SK-N-SH (cell line): Measurements from ENCODE around the gene ZSWIM5. TPM values are rescaled to one million over a fixed set of nuclear protein-coding genes. Genes with fewer than 3 reads are reported as not detected.

Experiments
- CTCF ChIA-PET: fragments of 300-600, 350-600 bp; formaldehyde crosslinking; extraction: SDS; loops from one replicate; lab custom pipeline; 2021; lab: Yijun Ruan, JAX
- POLR2A ChIA-PET: fragments of 350-600 bp; sonication (Branson Sonifier 250); formaldehyde crosslinking; extraction: SDS; loops from one replicate; lab custom pipeline; 2020; ENCODE audit warnings: antibody characterized with exemption, inconsistent platforms; lab: Yijun Ruan, JAX
- DNase-seq: peaks from one replicate; pipeline ENCODE4 v3.0.0; 2012
- H2AFZ ChIP-seq: fragments of 200-600 bp; sonication (generic); 2 replicates; pipeline ENCODE4 v1.8.1; 2016; ENCODE audit warnings: antibody characterized with exemption, mild to moderate bottlenecking, low read depth
- H3F3A ChIP-seq: fragments of 200-600 bp; sonication (generic); replicated peaks from 2 replicates; pipeline ENCODE3; 2016; ENCODE audit warnings: antibody characterized with exemption, mild to moderate bottlenecking; ENCODE audit not compliant: insufficient read depth
- H3K27ac ChIP-seq, 2 experiments: fragments of 200-500 bp in 1 of 2; fragments of 200-600 bp in 1 of 2; sonication (Bioruptor generic) in 1 of 2; sonication (generic), shearing (Covaris generic) in 1 of 2; 2 replicates each; pipeline versions ENCODE4 v1.5.1 to v1.6.1; 2014 to 2016; ENCODE audit warnings: low read depth in 2 of 2, inconsistent platforms in 1 of 2, low read length in 1 of 2, mild to moderate bottlenecking in 1 of 2, mixed read lengths in 1 of 2
- H3K27me3 ChIP-seq: fragments of 200-600 bp; sonication (generic), shearing (Covaris generic); 2 replicates; pipeline ENCODE4 v1.6.1; 2016; ENCODE audit warnings: mixed run types; ENCODE audit not compliant: insufficient read depth
- H3K36me3 ChIP-seq, 2 experiments: fragments of 200-500 bp in 1 of 2; fragments of 200-600 bp in 1 of 2; sonication (Bioruptor generic) in 1 of 2; sonication (generic) in 1 of 2; replicated peaks in 1 of 2; 2 replicates each; pipeline versions ENCODE3 to v1.5.1; 2014 to 2016; ENCODE audit warnings: low read length in 1 of 2, mild to moderate bottlenecking in 1 of 2; ENCODE audit not compliant: insufficient read depth in 2 of 2, control insufficient read depth in 1 of 2
- H3K4me1 ChIP-seq, 2 experiments: fragments of 200-500 bp in 1 of 2; fragments of 200-600 bp in 1 of 2; sonication (Bioruptor generic) in 1 of 2; sonication (generic), shearing (Covaris generic) in 1 of 2; 2 replicates each; pipeline versions ENCODE4 v1.5.1 to v1.6.1; 2014 to 2016; ENCODE audit warnings: low read depth in 1 of 2, low read length in 1 of 2, mixed run types in 1 of 2; ENCODE audit not compliant: insufficient read depth in 2 of 2, control insufficient read depth in 1 of 2
- H3K4me2 ChIP-seq: fragments of 200-600 bp; sonication (generic), shearing (Covaris generic); 2 replicates; pipeline ENCODE4 v1.6.1; 2017; ENCODE audit warnings: mixed run types
- H3K4me3 ChIP-seq, 2 experiments: fragments of 200-500 bp in 1 of 2; fragments of 200-600 bp in 1 of 2; sonication (Bioruptor generic) in 1 of 2; sonication (generic), shearing (Covaris generic) in 1 of 2; 2 replicates each; pipeline versions ENCODE4 v1.5.1 to v1.8.1; 2014 to 2016; ENCODE audit warnings: low read depth in 2 of 2, inconsistent platforms in 1 of 2, low read length in 1 of 2, mild to moderate bottlenecking in 1 of 2, mixed read lengths in 1 of 2, moderate library complexity in 1 of 2
- H3K79me2 ChIP-seq: fragments of 200-600 bp; sonication (generic); 2 replicates; pipeline ENCODE4 v1.8.1; 2017; ENCODE audit warnings: mild to moderate bottlenecking; ENCODE audit not compliant: insufficient read depth
- H3K9ac ChIP-seq: fragments of 200-600 bp; sonication (generic); 2 replicates; pipeline ENCODE4 v1.6.1; 2017; ENCODE audit warnings: mixed run types
- H3K9me2 ChIP-seq: fragments of 200-600 bp; sonication (generic); 2 replicates; pipeline ENCODE4 v1.6.1; 2017; ENCODE audit warnings: mixed run types
- H3K9me3 ChIP-seq: fragments of 200-600 bp; sonication (generic); 2 replicates; pipeline ENCODE4 v1.6.1; 2017; ENCODE audit warnings: mixed run types, mild to moderate bottlenecking, moderate library complexity
- H4K20me1 ChIP-seq: fragments of 200-600 bp; sonication (generic); 2 replicates; pipeline ENCODE4 v1.6.1; 2017; ENCODE audit warnings: mild to moderate bottlenecking, mixed run types; ENCODE audit not compliant: insufficient read depth
- CHD2 ChIP-seq: fragments of 150-350 bp; IDR thresholded peaks from 2 replicates; pipeline ENCODE4 v1.6.1; 2018; ENCODE audit warnings: low read length; ENCODE audit not compliant: partially characterized antibody
- ELF1 ChIP-seq: IDR thresholded peaks from 2 replicates; pipeline ENCODE4 v1.4.0; 2012
- EP300 ChIP-seq, 2 experiments: IDR thresholded peaks; 2 replicates each; pipeline versions ENCODE4 v1.4.0 to v1.6.1; 2012; ENCODE audit warnings: borderline replicate concordance in 1 of 2, low read depth in 1 of 2, low read length in 1 of 2
- FOXM1 ChIP-seq: IDR thresholded peaks from 2 replicates; pipeline ENCODE4 v1.4.0; 2012; ENCODE audit warnings: low read depth, mild to moderate bottlenecking
- GATA2 ChIP-seq: sonication (generic); formaldehyde crosslinking; IDR thresholded peaks from 2 replicates; pipeline ENCODE4 v1.5.0; 2020; ENCODE audit warnings: mild to moderate bottlenecking, missing genetic modification reagents
- MEF2A ChIP-seq: IDR thresholded peaks from 2 replicates; pipeline ENCODE4 v1.4.0; 2012; ENCODE audit warnings: low read depth, borderline replicate concordance
- NFIC ChIP-seq: IDR thresholded peaks from 2 replicates; pipeline ENCODE4 v1.4.0; 2012; ENCODE audit warnings: borderline replicate concordance
- NRF1 ChIP-seq: IDR thresholded peaks from 2 replicates; pipeline ENCODE4 v1.6.1; 2012; ENCODE audit warnings: low read depth, mild to moderate bottlenecking, low read length
- SMC3 ChIP-seq: IDR thresholded peaks from 2 replicates; pipeline ENCODE4 v1.6.1; 2012; ENCODE audit warnings: low read depth, low read length, improper control_type of control experiment
- TAF1 ChIP-seq: IDR thresholded peaks from 2 replicates; pipeline ENCODE4 v1.6.1; 2012; ENCODE audit warnings: low read depth, mild to moderate bottlenecking, low read length, moderate library complexity, borderline replicate concordance
- TCF12 ChIP-seq: IDR thresholded peaks from 2 replicates; pipeline ENCODE4 v1.4.0; 2012
- TEAD4 ChIP-seq: IDR thresholded peaks from 2 replicates; pipeline ENCODE4 v1.4.0; 2012; ENCODE audit warnings: mild to moderate bottlenecking, borderline replicate concordance; ENCODE audit not compliant: insufficient read depth
- YY1 ChIP-seq: IDR thresholded peaks from 2 replicates; pipeline ENCODE4 v1.4.0; 2012; ENCODE audit warnings: low read depth, mild to moderate bottlenecking
- WGBS: methylation state at CpG from one replicate; pipeline ENCODE4 v1.1.6; 2017; ENCODE audit warnings: low lambda C conversion rate; 5-methylcytosine and 5-hydroxymethylcytosine counted together
- polyA plus RNA-seq, 3 experiments: library from polyadenylated mRNA; depleted of rRNA; stranded (reverse); fragments of >200 nt; gene quantifications; 2 replicates each; pipeline ENCODE4 v1.2.3, GENCODE V29; 2012
- TF ChIP-seq, protein P1 (sequence below): IDR thresholded peaks from 2 replicates; pipeline ENCODE4 v1.6.1; 2012; ENCODE audit warnings: mild to moderate bottlenecking, low read depth, low read length, moderate library complexity
- TF ChIP-seq, protein P2 (sequence below): IDR thresholded peaks from 2 replicates; pipeline ENCODE4 v1.4.0; 2012; ENCODE audit warnings: low read depth
- TF ChIP-seq, protein P3 (sequence below): fragments of 150-350 bp; IDR thresholded peaks from 2 replicates; pipeline ENCODE4 v1.6.1; 2017; ENCODE audit warnings: antibody characterized with exemption, low read length, low read depth, borderline replicate concordance
- TF ChIP-seq, protein P4 (sequence below): fragments of 150-350 bp; IDR thresholded peaks from 2 replicates; pipeline ENCODE4 v1.6.1; 2016; ENCODE audit warnings: mild to moderate bottlenecking, low read depth, low read length

ZSWIM5 gene
- polyA plus RNA-seq, 1 of the 3 experiments (the other 2 are of a cell fraction): 0.07 TPM

DNA sequence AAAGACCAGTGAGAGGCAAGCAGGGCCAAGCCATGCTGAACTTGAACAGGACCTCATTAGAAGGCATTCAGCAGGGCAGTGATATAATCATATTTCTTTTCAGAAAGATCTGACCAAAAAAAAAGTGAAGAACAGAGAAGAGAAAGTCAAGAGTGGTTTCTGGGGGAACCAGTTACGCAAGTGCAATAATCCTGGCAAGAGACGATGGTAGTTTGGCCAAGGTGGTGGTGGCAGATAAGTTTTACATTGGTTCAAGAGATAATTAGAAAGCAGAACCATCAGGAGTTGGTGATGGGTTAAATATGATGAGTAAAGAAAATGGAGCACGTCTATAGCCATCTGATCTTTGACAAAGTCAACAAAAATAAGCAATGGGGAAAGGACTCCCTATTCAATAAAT lies 54.3 kb downstream of the ZSWIM5 start:
- WGBS: 35% methylated on average over 3 of the region's 3 CpGs
- TF ChIP-seq GATA2 (no peak), ELF1 (no peak), MEF2A (no peak), TEAD4 (no peak), CHD2 (no peak), NRF1 (no peak), YY1 (no peak), TAF1 (no peak), SMC3 (no peak), TCF12 (no peak), EP300 (IDR thresholded peaks at IDR 0.05; ENCODE audit: borderline replicate concordance in 1 of 2, low read depth in 1 of 2, low read length in 1 of 2) (no peak), NFIC (no peak), FOXM1 (no peak)
- TF ChIP-seq, protein P1, sequence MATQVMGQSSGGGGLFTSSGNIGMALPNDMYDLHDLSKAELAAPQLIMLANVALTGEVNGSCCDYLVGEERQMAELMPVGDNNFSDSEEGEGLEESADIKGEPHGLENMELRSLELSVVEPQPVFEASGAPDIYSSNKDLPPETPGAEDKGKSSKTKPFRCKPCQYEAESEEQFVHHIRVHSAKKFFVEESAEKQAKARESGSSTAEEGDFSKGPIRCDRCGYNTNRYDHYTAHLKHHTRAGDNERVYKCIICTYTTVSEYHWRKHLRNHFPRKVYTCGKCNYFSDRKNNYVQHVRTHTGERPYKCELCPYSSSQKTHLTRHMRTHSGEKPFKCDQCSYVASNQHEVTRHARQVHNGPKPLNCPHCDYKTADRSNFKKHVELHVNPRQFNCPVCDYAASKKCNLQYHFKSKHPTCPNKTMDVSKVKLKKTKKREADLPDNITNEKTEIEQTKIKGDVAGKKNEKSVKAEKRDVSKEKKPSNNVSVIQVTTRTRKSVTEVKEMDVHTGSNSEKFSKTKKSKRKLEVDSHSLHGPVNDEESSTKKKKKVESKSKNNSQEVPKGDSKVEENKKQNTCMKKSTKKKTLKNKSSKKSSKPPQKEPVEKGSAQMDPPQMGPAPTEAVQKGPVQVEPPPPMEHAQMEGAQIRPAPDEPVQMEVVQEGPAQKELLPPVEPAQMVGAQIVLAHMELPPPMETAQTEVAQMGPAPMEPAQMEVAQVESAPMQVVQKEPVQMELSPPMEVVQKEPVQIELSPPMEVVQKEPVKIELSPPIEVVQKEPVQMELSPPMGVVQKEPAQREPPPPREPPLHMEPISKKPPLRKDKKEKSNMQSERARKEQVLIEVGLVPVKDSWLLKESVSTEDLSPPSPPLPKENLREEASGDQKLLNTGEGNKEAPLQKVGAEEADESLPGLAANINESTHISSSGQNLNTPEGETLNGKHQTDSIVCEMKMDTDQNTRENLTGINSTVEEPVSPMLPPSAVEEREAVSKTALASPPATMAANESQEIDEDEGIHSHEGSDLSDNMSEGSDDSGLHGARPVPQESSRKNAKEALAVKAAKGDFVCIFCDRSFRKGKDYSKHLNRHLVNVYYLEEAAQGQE: no peak
- TF ChIP-seq, protein P2, sequence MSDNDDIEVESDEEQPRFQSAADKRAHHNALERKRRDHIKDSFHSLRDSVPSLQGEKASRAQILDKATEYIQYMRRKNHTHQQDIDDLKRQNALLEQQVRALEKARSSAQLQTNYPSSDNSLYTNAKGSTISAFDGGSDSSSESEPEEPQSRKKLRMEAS: no peak
- TF ChIP-seq, protein P3, sequence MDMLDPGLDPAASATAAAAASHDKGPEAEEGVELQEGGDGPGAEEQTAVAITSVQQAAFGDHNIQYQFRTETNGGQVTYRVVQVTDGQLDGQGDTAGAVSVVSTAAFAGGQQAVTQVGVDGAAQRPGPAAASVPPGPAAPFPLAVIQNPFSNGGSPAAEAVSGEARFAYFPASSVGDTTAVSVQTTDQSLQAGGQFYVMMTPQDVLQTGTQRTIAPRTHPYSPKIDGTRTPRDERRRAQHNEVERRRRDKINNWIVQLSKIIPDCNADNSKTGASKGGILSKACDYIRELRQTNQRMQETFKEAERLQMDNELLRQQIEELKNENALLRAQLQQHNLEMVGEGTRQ: no peak
- TF ChIP-seq, protein P4, sequence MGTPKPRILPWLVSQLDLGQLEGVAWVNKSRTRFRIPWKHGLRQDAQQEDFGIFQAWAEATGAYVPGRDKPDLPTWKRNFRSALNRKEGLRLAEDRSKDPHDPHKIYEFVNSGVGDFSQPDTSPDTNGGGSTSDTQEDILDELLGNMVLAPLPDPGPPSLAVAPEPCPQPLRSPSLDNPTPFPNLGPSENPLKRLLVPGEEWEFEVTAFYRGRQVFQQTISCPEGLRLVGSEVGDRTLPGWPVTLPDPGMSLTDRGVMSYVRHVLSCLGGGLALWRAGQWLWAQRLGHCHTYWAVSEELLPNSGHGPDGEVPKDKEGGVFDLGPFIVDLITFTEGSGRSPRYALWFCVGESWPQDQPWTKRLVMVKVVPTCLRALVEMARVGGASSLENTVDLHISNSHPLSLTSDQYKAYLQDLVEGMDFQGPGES: no peak
- Histone ChIP-seq H3K9me3 (no peaks in the 10 kb centered on the region), H3K79me2 (no peaks in the 10 kb centered on the region), H3K9ac (no peak overlapping the region), H4K20me1 (no peaks in the 10 kb centered on the region), H3K36me3 (no peaks in the 10 kb centered on the region), H2AFZ (no peak overlapping the region), H3K4me1 (no peaks in the 10 kb centered on the region), H3F3A (no peaks in the 10 kb centered on the region), H3K4me2 (no peak overlapping the region), H3K27ac (no peak overlapping the region), H3K9me2 (no peaks in the 10 kb centered on the region), H3K27me3 (no peaks in the 10 kb centered on the region), H3K4me3 (no peak overlapping the region)
- DNase-seq: no peak
- ChIA-PET POLR2A (no interaction called here), CTCF (no interaction called here)
